K562 (cell line): ENCODE data around the gene ZNF501. TPM values are rescaled to one million over a fixed set of nuclear protein-coding genes. Genes with fewer than 3 reads are reported as not detected.

Source experiments
- ARHGAP35 ChIP-seq: fragments of 450-650 bp; IDR thresholded peaks from 2 replicates; pipeline ENCODE4 v1.6.1; 2018; ENCODE audit not compliant: partially characterized antibody
- ATF2 ChIP-seq: sonication (generic); formaldehyde crosslinking; IDR thresholded peaks from 2 replicates; pipeline ENCODE4 v1.8.1; 2022; ENCODE audit warnings: missing genetic modification reagents
- COPS2 ChIP-seq: fragments of 450-650 bp; conservative IDR thresholded peaks from 2 replicates; pipeline ENCODE4 v1.6.1; 2016; ENCODE audit warnings: mild to moderate bottlenecking, moderate library complexity
- CTCF ChIP-seq, 3 experiments: IDR thresholded peaks in 2 of 3; conservative IDR thresholded peaks in 1 of 3; 2 replicates each; pipeline ENCODE4 v1.5.1; 2011 to 2012; ENCODE audit warnings: low read length in 3 of 3, mild to moderate bottlenecking in 3 of 3, control low read depth in 2 of 3, improper control_type of control experiment in 1 of 3, inconsistent platforms in 1 of 3, low read depth in 1 of 3, mixed read lengths in 1 of 3, moderate library complexity in 1 of 3; ENCODE audit not compliant: insufficient read depth in 2 of 3
- DMBX1 ChIP-seq: fragments of 250-450 bp; sonication (Bioruptor Pico); IDR thresholded peaks from 2 replicates; pipeline ENCODE4 v1.8.0; 2022; ENCODE audit warnings: inconsistent platforms, mild to moderate bottlenecking, moderate library complexity, borderline replicate concordance
- E2F8 ChIP-seq: fragments of 450-650 bp; IDR thresholded peaks from 2 replicates; pipeline ENCODE4 v1.7.1; 2018; ENCODE audit warnings: mild to moderate bottlenecking, low read depth; ENCODE audit not compliant: partially characterized antibody
- GABPB2 ChIP-seq: fragments of 250-450 bp; sonication (Bioruptor Pico); conservative IDR thresholded peaks from 2 replicates; pipeline ENCODE4 v1.5.1; 2021; ENCODE audit warnings: mild to moderate bottlenecking
- ID3 ChIP-seq, 2 experiments: fragments of 250-450 bp in 1 of 2; fragments of 450-650 bp in 1 of 2; sonication (Bioruptor Pico) in 1 of 2; IDR thresholded peaks; 2 replicates each; pipeline versions ENCODE4 v1.6.1 to v1.8.0; 2016 to 2021; ENCODE audit warnings: mild to moderate bottlenecking in 2 of 2, moderate library complexity in 2 of 2, missing compliant biosample characterization in 1 of 2, missing genetic modification characterization in 1 of 2
- LARP7 ChIP-seq: fragments of 450-650 bp; IDR thresholded peaks from 2 replicates; pipeline ENCODE4 v1.6.1; 2016
- NFYB ChIP-seq: IDR thresholded peaks from 2 replicates; pipeline ENCODE4 v1.6.1; 2011; ENCODE audit warnings: mild to moderate bottlenecking, moderate library complexity; ENCODE audit not compliant: insufficient read length; ENCODE audit errors: extremely low read depth
- RBM39 ChIP-seq: fragments of 200-400 bp; formaldehyde crosslinking; optimal IDR thresholded peaks from 2 replicates; pipeline ENCODE3; 2018; ENCODE audit warnings: low read depth, low read length
- SRSF7 ChIP-seq: fragments of 200-400 bp; formaldehyde crosslinking; optimal IDR thresholded peaks from 2 replicates; pipeline ENCODE3; 2017; ENCODE audit warnings: mild to moderate bottlenecking, low read depth, low read length
- TBL1XR1 ChIP-seq, 2 experiments: IDR thresholded peaks; 2 replicates each; pipeline ENCODE4 v1.6.1; 2012; ENCODE audit warnings: improper control_type of control experiment in 2 of 2, low read length in 2 of 2, mild to moderate bottlenecking in 1 of 2
- TCFL5 ChIP-seq: fragments of 250-450 bp; sonication (Bioruptor Pico); conservative IDR thresholded peaks from 2 replicates; pipeline ENCODE4 v1.6.1; 2021; ENCODE audit warnings: mild to moderate bottlenecking, moderate library complexity, matching md5 sums
- TEAD2 ChIP-seq: fragments of 450-650 bp; IDR thresholded peaks from 2 replicates; pipeline ENCODE4 v1.6.1; 2016; ENCODE audit warnings: missing genetic modification characterization, control low read depth, missing compliant biosample characterization
- ZBTB43 ChIP-seq: sonication (generic); formaldehyde crosslinking; IDR thresholded peaks from 2 replicates; pipeline ENCODE4 v1.8.0; 2023; ENCODE audit warnings: mild to moderate bottlenecking, missing genetic modification reagents
- ZBTB7A ChIP-seq: IDR thresholded peaks from 2 replicates; pipeline ENCODE4 v1.6.1; 2011; ENCODE audit warnings: low read depth, mild to moderate bottlenecking, low read length, moderate library complexity, borderline replicate concordance; ENCODE audit not compliant: control insufficient read depth
- ZFP30 ChIP-seq: fragments of 250-450 bp; sonication (Bioruptor Pico); IDR thresholded peaks from 2 replicates; pipeline ENCODE4 v1.8.0; 2022; ENCODE audit warnings: moderate library complexity, mild to moderate bottlenecking, inconsistent platforms, borderline replicate concordance
- ZNF324 ChIP-seq: fragments of 250-450 bp; sonication (Bioruptor Pico); IDR thresholded peaks from 2 replicates; pipeline ENCODE4 v1.4.0; 2020; ENCODE audit warnings: mild to moderate bottlenecking
- ZNF551 ChIP-seq: fragments of 250-450 bp; sonication (Bioruptor Pico); IDR thresholded peaks from 2 replicates; pipeline ENCODE4 v1.5.0; 2021; ENCODE audit warnings: mild to moderate bottlenecking, moderate library complexity
- polyA plus RNA-seq, 8 experiments: library from polyadenylated mRNA; depleted of rRNA in 4 of 8; stranded (reverse) in 5 of 8; unstranded in 3 of 8; fragments of >200 nt; fragmentation: Nextera tagmentation in 2 of 8; fragmentation: Illumina TruSeq in 1 of 8; extraction: Ambion mirVana in 2 of 8; extraction: Trizol in 1 of 8; gene quantifications; 2 replicates each; pipeline versions ENCODE4 v1.2.1 to v1.2.3, GENCODE V29; 2011 to 2014; ENCODE audit warnings: inconsistent platforms in 1 of 8, missing spikeins in 1 of 8
- total RNA-seq, 7 experiments: library from RNA; depleted of rRNA in 6 of 7; stranded (reverse); fragments of >200 nt in 6 of 7; fragmentation: Illumina TruSeq in 2 of 7; extraction: Trizol in 2 of 7; gene quantifications; 2 replicates each; pipeline versions ENCODE4 v1.2.1 to v1.2.3, GENCODE V29; 2011 to 2021; ENCODE audit warnings: low replicate concordance in 1 of 7

Gene ZNF501
- total and polyA plus RNA-seq, 9 of the 15 experiments (the other 6 are each of a cell fraction or from before 2014, with no cell fraction given) = 1.2 to 6.5 (median 3.7) TPM

- TF ChIP-seq ZNF324 (CRISPR knock-in tag) (no peak), CTCF (IDR thresholded peaks at IDR 0.05 in 2 of 3, conservative IDR thresholded peaks at IDR 0.05 in 1 of 3; ENCODE audit: insufficient read depth in 2 of 3, low read depth in 1 of 3, low read length in 3 of 3) (peak; percentile 30 to 44 (median 34); a peak in 5 of 6 replicates), RBM39 (no peak), ZBTB43 (CRISPR knock-in tag) (no peak), LARP7 (no peak), ID3 (CRISPR knock-in tag; IDR thresholded peaks at IDR 0.05) (no peak), ID3 (tag; IDR thresholded peaks at IDR 0.05) (no peak), ZBTB7A (no peak), SRSF7 (no peak), TBL1XR1 (IDR thresholded peaks at IDR 0.05; ENCODE audit: low read length in 2 of 2) (peak; percentile 34 to 85; a peak in 2 of 4 replicates), GABPB2 (no peak), ZNF551 (CRISPR knock-in tag) (no peak), ATF2 (CRISPR knock-in tag) (no peak), COPS2 (no peak), NFYB (no peak), E2F8 (peak; percentile 52), TEAD2 (no peak), TCFL5 (CRISPR knock-in tag) (no peak), ARHGAP35 (no peak), DMBX1 (CRISPR knock-in tag) (0 out of 2 replicates have a peak, but pooled peaks have one; percentile 52), ZFP30 (CRISPR knock-in tag) (no peak)
These were observed 16.9 kb upstream of the ZNF501 start, which contains the start of gene ZNF502 (continued) for GRCh38 chr3:44712455-44713075.
